H9 (cell line): Measurements from ENCODE around the gene CARD11. TPM values are rescaled to one million over a fixed set of nuclear protein-coding genes. Genes with fewer than 3 reads are reported as not detected.

Source experiments
- DNase-seq: peaks from one replicate; pipeline ENCODE4 v3.0.0-alpha.2; 2017
- H2AFZ ChIP-seq: one replicate; pipeline ENCODE4 v1.6.1; 2013; ENCODE audit warnings: mild to moderate bottlenecking, low read length, control low read depth, moderate library complexity
- H2AK5ac ChIP-seq: 2 replicates; pipeline ENCODE4 v1.6.1; 2013; ENCODE audit warnings: low read length, control low read depth, mixed read lengths; ENCODE audit not compliant: insufficient read length
- H2BK120ac ChIP-seq: one replicate; pipeline ENCODE4 v1.6.1; 2013; ENCODE audit warnings: low read depth, mild to moderate bottlenecking, low read length, control low read depth, inconsistent platforms; ENCODE audit not compliant: poor library complexity, severe bottlenecking
- H2BK12ac ChIP-seq: 2 replicates; pipeline ENCODE4 v1.6.1; 2013; ENCODE audit warnings: low read length, control low read depth, mixed read lengths, low read depth; ENCODE audit not compliant: insufficient read length
- H2BK15ac ChIP-seq: 2 replicates; pipeline ENCODE4 v1.6.1; 2013; ENCODE audit warnings: low read depth, low read length, control low read depth
- H2BK20ac ChIP-seq: one replicate; pipeline ENCODE4 v1.6.1; 2013; ENCODE audit warnings: low read depth, mild to moderate bottlenecking, low read length, control low read depth, inconsistent platforms; ENCODE audit not compliant: poor library complexity, severe bottlenecking
- H2BK5ac ChIP-seq: 2 replicates; pipeline ENCODE4 v1.6.1; 2013; ENCODE audit warnings: low read length, control low read depth, mixed read lengths; ENCODE audit not compliant: insufficient read length
- H3K14ac ChIP-seq: 2 replicates; pipeline ENCODE4 v1.6.1; 2013; ENCODE audit warnings: low read length, control low read depth; ENCODE audit not compliant: insufficient read depth
- H3K18ac ChIP-seq: 2 replicates; pipeline ENCODE4 v1.6.1; 2013; ENCODE audit warnings: low read depth, mild to moderate bottlenecking, mixed read lengths, low read length, control low read depth; ENCODE audit not compliant: insufficient read length
- H3K23ac ChIP-seq: 2 replicates; pipeline ENCODE4 v1.6.1; 2013; ENCODE audit warnings: low read length, control low read depth, mixed read lengths, low read depth; ENCODE audit not compliant: insufficient read length
- H3K23me2 ChIP-seq: 2 replicates; pipeline ENCODE4 v1.6.1; 2013; ENCODE audit warnings: low read depth, mild to moderate bottlenecking, mixed read lengths, low read length, control low read depth; ENCODE audit not compliant: insufficient read length, poor library complexity, severe bottlenecking
- H3K27ac ChIP-seq: 2 replicates; pipeline ENCODE4 v1.5.1; 2013; ENCODE audit warnings: low read length, control low read depth, mixed read lengths, low read depth; ENCODE audit not compliant: insufficient read length
- H3K27me3 ChIP-seq: 2 replicates; pipeline ENCODE4 v1.6.1; 2013; ENCODE audit warnings: low read length, control low read depth, inconsistent platforms; ENCODE audit not compliant: insufficient read depth
- H3K4ac ChIP-seq: 2 replicates; pipeline ENCODE4 v1.6.1; 2013; ENCODE audit warnings: low read depth, mild to moderate bottlenecking, control low read depth, inconsistent platforms, low read length, moderate library complexity
- H3K4me1 ChIP-seq: 2 replicates; pipeline ENCODE4 v1.6.1; 2013; ENCODE audit warnings: low read length, control low read depth, inconsistent platforms; ENCODE audit not compliant: insufficient read depth
- H3K4me2 ChIP-seq: 2 replicates; pipeline ENCODE4 v1.6.1; 2013; ENCODE audit warnings: low read length, control low read depth, mixed read lengths; ENCODE audit not compliant: insufficient read length, insufficient read depth
- H3K56ac ChIP-seq: 2 replicates; pipeline ENCODE4 v1.6.1; 2013; ENCODE audit warnings: low read depth, mild to moderate bottlenecking, mixed read lengths, low read length, control low read depth; ENCODE audit not compliant: insufficient read length
- H3K79me1 ChIP-seq: 2 replicates; pipeline ENCODE4 v1.6.1; 2013; ENCODE audit warnings: low read depth, mild to moderate bottlenecking, moderate library complexity, low read length, control low read depth, inconsistent platforms; ENCODE audit not compliant: insufficient read depth, poor library complexity, severe bottlenecking
- H3K79me2 ChIP-seq: 2 replicates; pipeline ENCODE4 v1.6.1; 2013; ENCODE audit warnings: low read length, control low read depth, inconsistent platforms; ENCODE audit not compliant: insufficient read depth
- H3K9ac ChIP-seq: 2 replicates; pipeline ENCODE4 v1.6.1; 2013; ENCODE audit warnings: low read length, control low read depth, mixed read lengths; ENCODE audit not compliant: insufficient read length; ENCODE audit errors: extremely low read depth
- H3K9me3 ChIP-seq: one replicate; pipeline ENCODE4 v1.6.1; 2013; ENCODE audit warnings: low read depth, low read length, inconsistent platforms; ENCODE audit not compliant: control insufficient read depth
- H3T11ph ChIP-seq: one replicate; pipeline ENCODE4 v1.6.1; 2013; ENCODE audit warnings: mild to moderate bottlenecking, low read length, control low read depth, inconsistent platforms
- H4K20me1 ChIP-seq: one replicate; pipeline ENCODE4 v1.6.1; 2013; ENCODE audit not compliant: control insufficient read depth, insufficient read length, insufficient read depth
- H4K5ac ChIP-seq: 2 replicates; pipeline ENCODE4 v1.6.1; 2013; ENCODE audit warnings: low read depth, mild to moderate bottlenecking, mixed read lengths, low read length, control low read depth; ENCODE audit not compliant: insufficient read length
- H4K8ac ChIP-seq: replicated peaks from 2 replicates; pipeline ENCODE4 v1.6.1; 2013; ENCODE audit warnings: low read length, control low read depth, mixed read lengths, low read depth; ENCODE audit not compliant: insufficient read length
- H4K91ac ChIP-seq: 2 replicates; pipeline ENCODE4 v1.6.1; 2013; ENCODE audit warnings: low read depth, mild to moderate bottlenecking, moderate library complexity, mixed read lengths, low read length, control low read depth; ENCODE audit not compliant: insufficient read length
- H3K27ac Mint-ChIP-seq, 3 experiments: 2 replicates in 2 of 3; 3 replicates in 1 of 3; pipeline ENCODE4 v1.8.0; 2020 to 2021; ENCODE audit warnings: mixed read lengths in 3 of 3, mild to moderate bottlenecking in 1 of 3, moderate library complexity in 1 of 3
- H3K27me3 Mint-ChIP-seq: 2 replicates; pipeline ENCODE4 v1.8.0; 2021; ENCODE audit warnings: low read depth, mild to moderate bottlenecking, moderate library complexity, mixed read lengths
- H3K36me3 Mint-ChIP-seq, 3 experiments: 2 replicates in 2 of 3; 3 replicates in 1 of 3; pipeline ENCODE4 v1.8.0; 2020 to 2021; ENCODE audit warnings: low read depth in 3 of 3, mixed read lengths in 3 of 3; ENCODE audit not compliant: insufficient read depth in 1 of 3
- H3K4me1 Mint-ChIP-seq, 2 experiments: 2 replicates each; pipeline ENCODE4 v1.8.0; 2020; ENCODE audit warnings: mixed read lengths in 2 of 2
- H3K4me3 Mint-ChIP-seq, 2 experiments: 2 replicates in 1 of 2; 3 replicates in 1 of 2; pipeline ENCODE4 v1.8.0; 2020 to 2021; ENCODE audit warnings: mild to moderate bottlenecking in 2 of 2, mixed read lengths in 2 of 2, moderate library complexity in 1 of 2
- H3K9me3 Mint-ChIP-seq, 2 experiments: 2 replicates in 1 of 2; 3 replicates in 1 of 2; pipeline ENCODE4 v1.8.0; 2020; ENCODE audit warnings: mild to moderate bottlenecking in 2 of 2, mixed read lengths in 2 of 2, moderate library complexity in 1 of 2
- WGBS: extraction: QIAGEN DNeasy Blood & Tissue Kit; methylation state at CpG from one replicate; pipeline ENCODE4 v1.1.7; 2013; ENCODE audit warnings: missing lambda C conversion rate, low lambda C conversion rate, mixed read lengths; ENCODE audit not compliant: insufficient read length; ENCODE audit errors: extremely low coverage; 5-methylcytosine and 5-hydroxymethylcytosine counted together
- total RNA-seq: library from RNA; stranded (reverse); gene quantifications from 2 replicates; pipeline ENCODE4 v1.2.1, GENCODE V29; 2021
- TF ChIP-seq, protein P1 (sequence below): fragments of 200-600 bp; sonication (generic); conservative IDR thresholded peaks from 3 replicates; pipeline ENCODE4 v1.8.0; 2021; ENCODE audit warnings: antibody characterized with exemption, mild to moderate bottlenecking

The CARD11 gene
- total RNA-seq, 1 experiment from 2014 or later: 20.0 TPM

DNA sequence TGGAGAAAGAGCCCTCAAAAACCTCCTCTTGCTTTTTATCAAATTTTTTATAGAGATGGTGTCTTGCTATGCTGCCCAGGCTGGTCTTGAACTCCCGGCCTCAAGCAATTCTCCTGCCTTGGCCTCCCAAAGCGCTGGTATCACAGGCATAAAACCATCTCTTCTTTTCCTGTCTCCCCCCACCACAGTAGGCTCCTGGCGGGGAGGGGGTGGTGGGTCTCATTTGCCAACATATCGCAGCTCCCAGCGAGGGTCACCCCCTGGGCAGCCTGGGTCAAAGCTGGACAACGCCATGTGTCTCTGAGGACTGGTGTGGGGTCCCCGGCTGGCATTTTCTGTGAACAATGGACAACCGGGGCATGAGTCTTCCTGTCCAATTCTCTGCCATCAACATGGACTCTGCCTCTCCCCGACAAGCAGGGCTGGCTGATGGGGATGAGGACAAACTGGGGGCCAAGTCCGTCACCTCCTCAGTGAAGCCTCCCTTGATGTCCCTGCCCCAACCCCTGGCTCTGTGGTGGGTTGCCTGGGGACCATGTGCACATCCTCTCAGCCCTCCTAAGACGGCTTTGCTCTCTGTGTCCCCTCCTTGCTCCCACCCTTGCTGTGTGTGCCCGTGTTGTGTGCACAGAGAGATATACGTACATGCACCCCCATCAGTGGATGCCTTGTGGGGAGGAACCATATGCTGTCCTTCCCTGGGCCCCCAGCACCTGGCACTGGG is 113.2 kb downstream of the CARD11 start:
- no peak overlapping the region for H3K4me2 ChIP-seq
- Mint-ChIP-seq H3K4me3 (no peak overlapping the region), H3K27ac (no peak overlapping the region; a peak in 1 of 7 replicates), H3K27me3 (no peaks in the 10 kb centered on the region), H3K9me3 (no peaks in the 10 kb centered on the region), H3K36me3 (peaks cover 0 to 7% (median 0%) of the 10 kb centered on the region in 3 experiments; a peak in 3 of 7 replicates), H3K4me1 (no peaks in the 10 kb centered on the region)
- no peaks in the 10 kb centered on the region for H4K20me1 ChIP-seq
- no peak overlapping the region for H3K18ac ChIP-seq
- H3K23ac ChIP-seq: no peak overlapping the region
- H2BK20ac ChIP-seq: no peak overlapping the region
- H3K23me2 ChIP-seq: no peaks in the 10 kb centered on the region
- H2BK120ac ChIP-seq: no peak overlapping the region
- no peak overlapping the region for H2BK12ac ChIP-seq
- no peaks in the 10 kb centered on the region for H3K79me1 ChIP-seq
- H2BK5ac ChIP-seq: no peak overlapping the region
- no peak overlapping the region for H3K4ac ChIP-seq
- DNase-seq: peak; percentile 14
- H3K27ac ChIP-seq: no peak overlapping the region
- no peak overlapping the region for H3K56ac ChIP-seq
- no peaks in the 10 kb centered on the region for H3K27me3 ChIP-seq
- no peak overlapping the region for H3K9ac ChIP-seq
- H4K5ac ChIP-seq: no peak overlapping the region
- WGBS: no CpG with 5 or more reads among the region's 13 CpGs
- no peaks in the 10 kb centered on the region for H3K4me1 ChIP-seq
- H3T11ph ChIP-seq: no peak overlapping the region
- no peak overlapping the region for H2BK15ac ChIP-seq
- H3K9me3 ChIP-seq: no peaks in the 10 kb centered on the region
- H2AK5ac ChIP-seq: no peak overlapping the region
- no peak overlapping the region for H2AFZ ChIP-seq
- H3K14ac ChIP-seq: no peak overlapping the region
- no peak overlapping the region for H4K91ac ChIP-seq
- no peak overlapping the region for H4K8ac ChIP-seq
- TF ChIP-seq, protein P1, sequence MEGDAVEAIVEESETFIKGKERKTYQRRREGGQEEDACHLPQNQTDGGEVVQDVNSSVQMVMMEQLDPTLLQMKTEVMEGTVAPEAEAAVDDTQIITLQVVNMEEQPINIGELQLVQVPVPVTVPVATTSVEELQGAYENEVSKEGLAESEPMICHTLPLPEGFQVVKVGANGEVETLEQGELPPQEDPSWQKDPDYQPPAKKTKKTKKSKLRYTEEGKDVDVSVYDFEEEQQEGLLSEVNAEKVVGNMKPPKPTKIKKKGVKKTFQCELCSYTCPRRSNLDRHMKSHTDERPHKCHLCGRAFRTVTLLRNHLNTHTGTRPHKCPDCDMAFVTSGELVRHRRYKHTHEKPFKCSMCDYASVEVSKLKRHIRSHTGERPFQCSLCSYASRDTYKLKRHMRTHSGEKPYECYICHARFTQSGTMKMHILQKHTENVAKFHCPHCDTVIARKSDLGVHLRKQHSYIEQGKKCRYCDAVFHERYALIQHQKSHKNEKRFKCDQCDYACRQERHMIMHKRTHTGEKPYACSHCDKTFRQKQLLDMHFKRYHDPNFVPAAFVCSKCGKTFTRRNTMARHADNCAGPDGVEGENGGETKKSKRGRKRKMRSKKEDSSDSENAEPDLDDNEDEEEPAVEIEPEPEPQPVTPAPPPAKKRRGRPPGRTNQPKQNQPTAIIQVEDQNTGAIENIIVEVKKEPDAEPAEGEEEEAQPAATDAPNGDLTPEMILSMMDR: no peak
- no peaks in the 10 kb centered on the region for H3K79me2 ChIP-seq
